NCI-H2196 treated with DMSO at 0.1 percent for 48 hours (cell line): ENCODE measurements around the gene FRMD4A.

ENCODE experiments used
- DNase-seq: peaks from one replicate; lab custom pipeline; 2025; ENCODE audit not compliant: unreplicated experiment; lab: John Stamatoyannopoulos, UW

The FRMD4A gene

GRCh38 chr10:13637303-13637856 lies 693.3 kb downstream of the FRMD4A start:
- no peak for DNase-seq

DNA sequence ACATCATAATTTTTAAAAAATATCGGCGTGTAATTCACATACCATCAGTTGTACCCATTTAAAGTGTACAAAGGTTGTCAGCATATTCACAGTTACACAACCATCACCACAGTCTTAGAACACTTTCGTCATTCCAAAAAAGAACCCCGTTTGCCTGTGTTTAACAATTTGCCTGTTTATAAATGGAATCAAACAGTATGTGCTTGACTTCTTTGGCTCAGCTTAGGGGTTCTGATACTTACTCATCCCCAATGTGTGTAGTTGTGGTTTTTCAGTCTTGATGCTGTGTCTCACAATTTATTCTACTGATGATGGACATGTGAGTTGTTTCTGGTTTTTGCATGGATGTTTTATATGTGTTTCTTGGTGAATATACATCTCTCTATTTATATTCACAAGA lies 693.9 kb downstream of the FRMD4A start:
- DNase-seq = no peak

GRCh38 chr10:13634207-13634606 lies 696.5 kb downstream of the FRMD4A start:
- no peak for DNase-seq

GRCh38 chr10:13633689-13634088 lies 697.0 kb downstream of the FRMD4A start:
- DNase-seq = no peak

DNA sequence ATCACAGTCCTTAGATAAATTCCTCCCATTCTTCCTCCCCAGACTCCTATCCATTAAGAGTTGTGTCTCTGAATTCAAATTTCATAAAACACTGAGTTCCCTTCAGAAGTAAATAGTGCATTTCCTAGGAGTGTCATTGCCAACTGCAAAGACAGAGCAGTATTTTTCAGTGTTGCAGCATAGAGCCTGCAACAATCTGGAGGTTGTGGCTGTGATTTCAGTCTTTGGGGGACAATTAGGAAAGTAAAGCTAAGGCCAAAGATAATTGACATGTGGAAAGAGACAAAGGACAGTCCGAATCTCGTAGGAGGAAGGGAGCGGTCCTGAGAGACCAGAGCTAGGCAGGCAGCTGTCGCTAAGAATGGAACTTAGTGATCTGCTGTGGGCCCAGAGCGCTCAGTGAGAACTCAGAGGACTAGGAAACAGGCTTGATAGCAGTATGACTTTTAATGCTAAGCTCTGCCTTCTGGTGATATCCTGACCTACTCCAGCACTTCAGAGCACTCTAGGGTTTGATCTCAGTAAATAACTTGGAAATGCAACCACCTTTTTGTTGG lies 697.8 kb downstream of the FRMD4A start:
- DNase-seq = no peak

DNA sequence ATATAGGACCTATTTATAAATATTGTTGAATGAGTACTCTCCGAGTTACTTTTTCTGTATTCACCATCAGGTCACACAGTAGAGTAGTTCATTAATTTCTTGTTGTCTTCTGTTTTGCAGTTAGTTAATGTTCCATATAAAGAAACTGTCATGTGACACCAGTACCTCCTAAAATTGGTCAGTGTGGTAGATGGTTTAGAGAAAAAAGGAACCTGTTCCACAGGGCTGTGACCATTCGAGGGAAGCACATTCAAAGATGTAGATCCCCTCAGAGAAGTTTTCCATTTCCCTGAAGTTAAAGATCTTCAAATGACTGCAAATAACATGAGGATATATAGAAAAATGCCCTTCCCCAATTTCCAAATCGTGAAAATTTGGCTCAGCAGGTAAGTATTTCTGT lies 698.3 kb downstream of the FRMD4A start:
- no peak for DNase-seq

DNA sequence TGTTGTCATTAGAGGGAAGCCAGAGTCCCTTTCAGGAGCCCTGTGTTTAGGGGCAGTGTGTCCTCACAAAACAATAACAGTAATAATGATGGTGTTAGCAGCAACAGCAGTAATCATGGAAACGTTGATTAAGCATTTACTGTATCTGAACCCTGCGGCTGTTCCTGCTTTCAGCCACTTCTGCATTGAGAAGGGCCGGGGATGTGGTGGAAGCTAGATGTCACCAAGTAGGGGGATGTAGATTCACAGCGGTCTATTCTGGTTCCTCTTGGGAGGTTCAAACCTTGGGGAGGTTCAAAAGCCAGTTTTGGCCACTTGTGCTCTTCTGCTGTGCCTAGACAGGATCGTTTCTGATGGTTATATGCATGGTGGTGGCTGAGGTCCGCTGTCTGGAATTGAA lies 699.1 kb downstream of the FRMD4A start:
- no peak for DNase-seq

- no peak for DNase-seq
These were observed 700.5 kb downstream of the FRMD4A start for GRCh38 chr10:13630231-13630630.

DNA sequence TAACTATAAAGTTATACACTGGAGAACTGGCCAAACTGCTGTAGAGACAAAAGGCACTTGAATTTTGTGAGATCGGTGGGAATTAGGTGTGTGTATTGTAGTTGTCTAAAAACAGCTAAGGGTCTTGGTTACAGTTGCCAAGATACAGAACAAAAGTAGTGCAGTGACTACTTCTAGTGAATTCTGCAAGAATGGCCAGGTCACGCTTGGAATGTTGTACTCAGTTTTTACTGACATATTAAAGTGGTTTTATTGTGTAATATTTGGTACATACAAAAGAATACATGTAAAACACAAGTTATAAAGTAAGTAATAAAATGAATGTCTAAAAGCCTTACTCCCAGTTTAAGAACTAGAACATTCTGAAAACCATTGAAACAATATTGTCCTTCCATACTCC lies 701.6 kb downstream of the FRMD4A start:
- no peak for DNase-seq

GRCh38 chr10:13628661-13629060 lies 702.1 kb downstream of the FRMD4A start:
- DNase-seq = no peak

DNA sequence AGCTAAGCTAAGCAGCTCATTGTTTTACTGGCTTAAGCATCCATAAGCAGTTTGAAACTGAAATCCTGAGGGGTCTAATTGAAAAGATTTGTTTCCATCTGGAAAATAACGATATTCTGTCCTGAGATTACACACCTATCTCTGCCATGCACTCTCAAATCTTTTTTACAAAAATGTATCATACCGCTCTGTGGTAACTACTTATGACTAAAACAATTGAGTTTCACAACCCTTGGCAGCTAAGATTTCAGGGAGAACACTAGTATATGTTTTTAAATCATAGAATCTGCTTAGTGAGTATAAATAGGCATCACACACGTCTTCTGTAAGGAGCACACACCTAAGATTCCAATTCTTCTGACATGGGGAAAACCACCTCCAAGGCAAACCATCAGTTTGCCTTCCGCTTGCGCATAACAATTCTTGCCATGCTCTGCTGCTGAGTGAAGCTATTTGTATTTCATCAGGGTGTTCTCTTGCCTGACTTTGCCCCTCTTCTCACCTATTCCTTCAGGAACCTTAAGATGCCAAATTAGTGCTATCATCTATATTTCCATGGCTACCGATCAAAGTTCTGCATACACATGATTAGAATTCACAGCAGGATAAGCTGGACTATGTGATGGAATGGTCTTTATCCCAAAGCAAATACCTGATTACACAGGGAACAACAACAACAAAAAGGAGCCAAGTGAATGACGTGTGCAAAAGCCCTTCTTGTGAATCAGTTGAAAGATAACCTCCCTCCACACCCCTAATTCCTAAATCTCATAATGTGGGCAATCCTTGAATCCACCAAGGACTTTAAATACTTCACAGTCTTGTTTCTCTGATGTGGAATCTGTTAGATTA lies 703.0 kb downstream of the FRMD4A start:
- no peak for DNase-seq

- DNase-seq = no peak
These were observed 706.1 kb downstream of the FRMD4A start for GRCh38 chr10:13624630-13625029.

- no peak for DNase-seq
These were observed 708.8 kb downstream of the FRMD4A start for GRCh38 chr10:13621931-13622330.

DNA sequence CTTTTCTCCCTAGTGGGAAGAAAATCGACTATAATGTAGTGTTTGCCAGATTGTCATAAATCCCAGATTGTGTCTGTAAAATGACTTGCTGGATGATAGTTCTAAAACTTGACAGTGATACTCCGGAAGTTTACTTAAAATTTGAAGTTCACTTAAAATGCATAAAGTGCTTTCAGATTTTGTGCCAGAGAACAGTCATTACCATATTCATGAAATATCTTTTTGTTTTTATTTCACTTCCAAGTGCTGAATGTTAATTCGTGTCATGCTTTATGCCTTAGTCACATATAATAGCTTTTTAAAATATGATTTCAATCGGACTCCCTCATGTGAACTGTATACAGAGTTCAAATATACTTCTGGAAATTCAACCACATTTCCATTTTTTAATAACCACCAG lies 713.6 kb downstream of the FRMD4A start:
- no peak for DNase-seq

DNA sequence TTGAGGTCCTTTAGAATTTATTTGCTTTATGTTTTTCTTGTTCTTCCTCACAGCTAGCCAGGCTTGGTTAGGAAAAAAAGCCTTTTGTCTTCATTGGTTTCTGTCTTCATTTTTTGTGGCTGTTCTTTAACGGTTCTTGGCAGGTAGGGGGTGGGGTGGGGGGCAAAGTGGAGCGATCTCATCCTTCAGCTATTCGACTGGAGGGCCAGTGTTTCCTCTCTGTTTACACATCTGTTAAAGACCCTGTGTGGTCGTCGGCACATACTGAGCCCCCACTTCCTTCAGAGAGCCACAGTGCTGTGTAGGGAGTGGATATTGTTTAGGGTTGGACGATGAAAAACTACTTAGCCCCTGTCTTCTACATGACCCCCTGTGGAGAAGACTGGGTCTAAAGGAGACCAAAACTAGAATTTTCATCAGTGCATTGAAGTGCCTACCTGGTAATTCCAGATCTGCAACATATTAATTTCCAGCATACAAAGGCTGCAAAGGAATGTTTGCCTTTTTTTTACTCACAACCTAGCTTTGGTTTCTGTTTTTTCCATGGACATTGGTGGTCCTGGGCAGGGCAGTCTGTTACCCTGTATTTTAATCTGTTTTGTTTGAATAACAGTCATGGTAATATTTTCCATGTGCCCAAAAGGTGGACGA lies 714.9 kb downstream of the FRMD4A start:
- no peak for DNase-seq

DNA sequence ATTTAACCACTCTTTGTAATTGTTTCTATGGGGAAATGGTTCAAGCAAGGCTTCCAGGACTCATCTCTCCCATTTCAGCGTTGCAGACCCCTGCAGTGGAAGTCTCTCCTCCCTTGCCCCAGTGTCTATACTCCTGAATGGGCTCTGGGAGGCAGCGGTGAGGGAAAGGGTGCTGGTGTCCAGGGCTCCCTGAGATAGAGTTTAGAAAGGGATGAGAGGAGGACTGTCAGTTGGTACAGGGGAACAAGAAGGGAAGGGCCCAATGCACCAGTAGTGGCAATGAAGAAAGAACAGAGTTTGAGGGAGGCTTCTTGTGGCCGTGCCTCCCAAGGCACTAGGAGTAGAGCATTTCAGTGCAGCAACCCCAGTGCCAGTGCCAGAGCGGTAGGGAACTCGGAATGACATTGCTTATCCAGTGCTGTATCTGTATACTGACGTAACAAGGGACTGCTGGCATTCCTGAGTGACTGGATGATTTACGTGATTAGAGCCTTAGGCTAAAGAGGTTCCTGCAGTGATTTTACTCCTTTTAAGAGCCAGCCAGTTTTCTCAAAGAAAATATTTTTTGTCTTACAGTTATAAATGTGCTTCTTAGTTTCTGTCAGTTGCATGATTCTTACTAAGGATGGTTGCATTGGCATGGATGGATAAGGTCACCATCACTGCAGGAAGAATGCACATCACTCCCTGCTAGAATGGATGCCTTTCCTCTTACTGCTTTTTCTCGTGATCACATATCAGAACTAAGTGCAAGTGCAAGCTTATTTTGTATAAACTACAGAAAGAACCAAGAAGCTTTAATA lies 716.0 kb downstream of the FRMD4A start:
- DNase-seq = no peak

GRCh38 chr10:13613519-13613918 lies 717.2 kb downstream of the FRMD4A start:
- no peak for DNase-seq

GRCh38 chr10:13612654-13613373 lies 717.9 kb downstream of the FRMD4A start:
- DNase-seq = no peak

DNA sequence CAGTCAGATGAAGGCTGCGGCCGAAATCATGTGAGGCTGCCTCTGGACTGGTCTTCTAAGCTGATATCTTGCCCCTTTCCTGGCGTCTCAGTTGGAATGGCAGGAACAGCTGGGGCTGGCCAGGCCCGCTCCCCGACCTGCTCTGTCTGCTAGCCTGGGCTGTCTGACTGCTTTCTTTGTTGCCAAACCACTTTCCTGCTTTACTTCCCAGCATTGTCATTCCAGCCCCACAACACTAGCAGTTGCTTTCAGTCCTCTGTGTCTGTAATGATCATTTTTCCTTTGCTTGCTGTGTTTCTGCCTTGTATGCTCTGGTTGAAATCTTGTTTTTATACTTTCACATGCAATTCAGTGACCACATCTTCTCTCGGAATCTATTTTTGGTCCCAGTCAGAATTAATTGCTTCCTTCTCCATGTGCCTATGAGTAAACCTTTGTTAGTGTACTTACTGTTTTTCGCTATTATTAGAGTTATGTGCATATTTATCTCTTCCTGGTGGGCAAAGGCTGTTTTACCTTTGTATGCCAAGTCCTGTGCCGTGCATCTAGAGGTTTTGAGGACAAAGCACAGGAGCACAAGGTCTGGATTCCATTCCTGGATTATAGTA lies 722.4 kb downstream of the FRMD4A start:
- DNase-seq = no peak
